GM12892 (cell line): Measurements from ENCODE around the gene STUM.

Source experiments
- POLR2A ChIP-seq: IDR thresholded peaks from 2 replicates; pipeline ENCODE4 v1.6.1; 2011; ENCODE audit warnings: low read depth, low read length, control low read depth
- POLR2AphosphoS5 ChIP-seq: IDR thresholded peaks from 2 replicates; pipeline ENCODE4 v1.6.1; 2011; ENCODE audit warnings: low read depth, low read length, control low read depth
- TAF1 ChIP-seq: IDR thresholded peaks from 2 replicates; pipeline ENCODE4 v1.6.1; 2011; ENCODE audit warnings: low read depth, mild to moderate bottlenecking, control low read depth, low read length, borderline replicate concordance

DNA sequence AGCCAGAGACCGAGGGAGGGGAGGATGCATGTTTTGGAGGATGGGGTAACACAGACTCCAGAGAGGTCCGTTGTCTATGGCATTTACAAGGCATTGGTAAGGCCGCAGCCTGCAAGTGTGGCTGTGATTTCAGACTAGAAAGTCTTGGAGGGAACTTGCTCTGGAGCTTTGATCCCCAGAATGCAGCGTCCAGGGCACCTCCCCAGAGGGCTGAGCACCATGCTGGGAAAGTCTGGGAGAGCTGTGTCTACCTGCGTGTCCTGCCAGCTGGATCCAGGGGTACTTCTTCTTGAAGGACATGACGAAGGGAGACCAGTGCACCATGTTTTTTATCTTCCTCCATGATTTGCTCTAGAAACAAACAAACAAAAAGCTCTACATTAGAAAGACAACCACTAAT lies 99.9 kb downstream of the STUM start:
- no peak for TF ChIP-seq POLR2A
- no peak for TF ChIP-seq TAF1
- no peak for TF ChIP-seq POLR2AphosphoS5
